HEK293 (cell line): ENCODE data around the gene MAP4K2.

Source experiments
- SETDB1 ChIP-seq: IDR thresholded peaks from one replicate; pipeline ENCODE4 v1.6.1; 2017; ENCODE audit warnings: mild to moderate bottlenecking, low read length, moderate library complexity, mixed read lengths; ENCODE audit not compliant: insufficient read length
- ZNF341 ChIP-seq: fragments of 450-650 bp; formaldehyde crosslinking; IDR thresholded peaks from 2 replicates; pipeline ENCODE4; 2016; ENCODE audit warnings: low read depth, missing biosample characterization, missing genetic modification characterization
- ZNF433 ChIP-seq: fragments of 450-650 bp; formaldehyde crosslinking; IDR thresholded peaks from 2 replicates; pipeline ENCODE4 v1.5.1; 2016; ENCODE audit warnings: missing biosample characterization, missing genetic modification characterization, low read depth

GRCh38 chr11:64784813-64785581, 18.0 kb downstream of the MAP4K2 start:
- TF ChIP-seq ZNF433 (no peak), ZNF341 (tag by site-specific recombination) (no peak), SETDB1 (no peak)
